ENCODE results near the gene EMSY. TPM values are rescaled to one million over a fixed set of nuclear protein-coding genes. Genes with fewer than 3 reads are reported as not detected.

Gene EMSY
- total and polyA plus RNA-seq, 2 of the 8 experiments (the other 6 are each of a cell fraction or from before 2014, with no cell fraction given) = 29.6 to 34.6 TPM

DNA sequence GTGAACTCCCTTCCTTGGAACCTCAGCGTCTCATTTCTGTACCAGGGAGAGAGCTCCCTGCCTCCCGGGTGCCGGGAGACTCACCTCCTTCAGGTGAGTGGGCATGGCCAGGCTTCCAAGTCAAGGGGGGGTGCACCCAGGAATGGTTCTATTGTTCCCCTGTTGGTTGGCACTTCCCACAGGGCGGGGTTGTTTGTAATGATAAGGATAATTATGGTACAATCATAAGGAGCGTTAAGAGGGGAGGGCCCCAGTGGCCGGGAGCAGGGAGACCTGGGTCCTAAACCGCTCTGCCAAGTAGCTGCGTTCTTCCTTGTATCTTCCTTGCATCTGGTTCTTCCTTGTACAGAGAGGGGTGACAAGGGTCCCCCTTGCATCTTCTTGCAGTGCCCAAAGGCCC lies 146.6 kb downstream of the EMSY start:
- no peak overlapping the region for H2AK5ac ChIP-seq (ENCODE audit: low read depth, low read length)
- no peaks in the 10 kb centered on the region; the same call in 1 of the 2 replicates for H3K23me2 ChIP-seq (ENCODE audit: low read depth, low read length)
- no peaks in the 10 kb centered on the region for H3K36me3 ChIP-seq (ENCODE audit: control insufficient read depth in 2 of 4, insufficient read depth in 4 of 4, low read length in 3 of 4)
- H3K4me2 ChIP-seq (ENCODE audit: insufficient read depth in 1 of 2, low read depth in 2 of 2, low read length in 2 of 2) = no peak overlapping the region
- FAIRE-seq (no peak), DNase-seq (ENCODE audit: low read depth in 1 of 2, low spot score in 2 of 2) (no peak)
- no peaks in the 10 kb centered on the region; a peak in 1 of 7 replicates for H3K4me1 ChIP-seq (replicated peaks in 1 of 4; ENCODE audit: control insufficient read depth in 3 of 4, insufficient read depth in 4 of 4, low read length in 3 of 4)
- no peak overlapping the region for H4K91ac ChIP-seq (replicated peaks; ENCODE audit: insufficient read length, low read length)
- H3K9ac ChIP-seq (replicated peaks in 1 of 4; ENCODE audit: extremely low read depth in 1 of 4, low read depth in 3 of 4, low read length in 3 of 4) = no peak overlapping the region
- H2BK15ac ChIP-seq (ENCODE audit: low read length) = no peak overlapping the region
- no peak overlapping the region for H3K4ac ChIP-seq (replicated peaks; ENCODE audit: insufficient read length, low read depth, low read length)
- no peak overlapping the region for H3K56ac ChIP-seq (replicated peaks; ENCODE audit: insufficient read length, low read depth, low read length)
- no peak overlapping the region for H2AFZ ChIP-seq (ENCODE audit: low read length)
- H3K23ac ChIP-seq (ENCODE audit: insufficient read length) = no peak overlapping the region
- H2BK120ac ChIP-seq (replicated peaks; ENCODE audit: low read depth, low read length) = no peak overlapping the region
- no peaks in the 10 kb centered on the region for H3K27me3 ChIP-seq (replicated peaks in 1 of 4; ENCODE audit: control insufficient read depth in 3 of 4, extremely low read depth in 1 of 4, insufficient read depth in 3 of 4, low read length in 3 of 4)
- H4K5ac ChIP-seq (ENCODE audit: insufficient read length, low read depth, low read length) = no peak overlapping the region
- ChIA-PET CTCF (ENCODE audit: partially characterized antibody) (interaction anchor here (1.3 to 1.4 kb wide), 2 partner anchors 10 to 98 kb away, joined by 3 to 4 read pairs; no protein-coding TSS in a partner anchor), POLR2A (ENCODE audit: partially characterized antibody) (no interaction called here)
- no peak overlapping the region for H2BK20ac ChIP-seq (ENCODE audit: low read length)
- H3K9me3 ChIP-seq (ENCODE audit: insufficient read depth in 2 of 2, low read depth in 1 of 2, low read length in 1 of 2) = no peaks in the 10 kb centered on the region
- TF ChIP-seq CHD2 (IDR thresholded peaks at IDR 0.05; ENCODE audit: low read length) = no peak
- no peak for TF ChIP-seq EZH2 (IDR thresholded peaks at IDR 0.05; ENCODE audit: low read depth, low read length, severe bottlenecking)
- no peak for TF ChIP-seq FOSL1 (IDR thresholded peaks at IDR 0.05; ENCODE audit: insufficient read depth, low read depth, low read length)
- TF ChIP-seq, protein P1, sequence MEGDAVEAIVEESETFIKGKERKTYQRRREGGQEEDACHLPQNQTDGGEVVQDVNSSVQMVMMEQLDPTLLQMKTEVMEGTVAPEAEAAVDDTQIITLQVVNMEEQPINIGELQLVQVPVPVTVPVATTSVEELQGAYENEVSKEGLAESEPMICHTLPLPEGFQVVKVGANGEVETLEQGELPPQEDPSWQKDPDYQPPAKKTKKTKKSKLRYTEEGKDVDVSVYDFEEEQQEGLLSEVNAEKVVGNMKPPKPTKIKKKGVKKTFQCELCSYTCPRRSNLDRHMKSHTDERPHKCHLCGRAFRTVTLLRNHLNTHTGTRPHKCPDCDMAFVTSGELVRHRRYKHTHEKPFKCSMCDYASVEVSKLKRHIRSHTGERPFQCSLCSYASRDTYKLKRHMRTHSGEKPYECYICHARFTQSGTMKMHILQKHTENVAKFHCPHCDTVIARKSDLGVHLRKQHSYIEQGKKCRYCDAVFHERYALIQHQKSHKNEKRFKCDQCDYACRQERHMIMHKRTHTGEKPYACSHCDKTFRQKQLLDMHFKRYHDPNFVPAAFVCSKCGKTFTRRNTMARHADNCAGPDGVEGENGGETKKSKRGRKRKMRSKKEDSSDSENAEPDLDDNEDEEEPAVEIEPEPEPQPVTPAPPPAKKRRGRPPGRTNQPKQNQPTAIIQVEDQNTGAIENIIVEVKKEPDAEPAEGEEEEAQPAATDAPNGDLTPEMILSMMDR (IDR thresholded peaks at IDR 0.05; ENCODE audit: control extremely low read depth in 1 of 3, insufficient read depth in 1 of 3, low read depth in 1 of 3, low read length in 3 of 3) = no peak
- no peak for TF ChIP-seq YY1 (IDR thresholded peaks at IDR 0.05; ENCODE audit: low read depth, low read length)
- no peak for TF ChIP-seq HDAC2 (IDR thresholded peaks at IDR 0.05; ENCODE audit: borderline replicate concordance in 1 of 2, low read depth in 2 of 2, low read length in 2 of 2)
- H3K27ac ChIP-seq (ENCODE audit: low read depth, low read length) = no peak overlapping the region
- H2BK12ac ChIP-seq (ENCODE audit: low read depth, low read length) = no peak overlapping the region
- H3K79me2 ChIP-seq (ENCODE audit: control insufficient read depth in 1 of 2, insufficient read depth in 2 of 2, low read length in 2 of 2) = no peaks in the 10 kb centered on the region
- H3K18ac ChIP-seq (ENCODE audit: extremely low read depth, low read length) = no peak overlapping the region
- 85% methylated on average over 7 of the region's 8 CpGs; no CpG with 5 or more reads in 1 of the 2 experiments for WGBS, 2 experiments (ENCODE audit: extremely low coverage in 1 of 2, insufficient coverage in 1 of 2, insufficient read length in 1 of 2, insufficient replicate concordance in 2 of 2, low coverage in 1 of 2, low lambda C conversion rate in 2 of 2, missing lambda C conversion rate in 1 of 2)
- no peaks in the 10 kb centered on the region for H3K79me1 ChIP-seq (ENCODE audit: low read depth, low read length)
- H4K20me1 ChIP-seq (replicated peaks in 1 of 2; ENCODE audit: control insufficient read depth in 1 of 2, insufficient read depth in 2 of 2, low read length in 2 of 2) = no peaks in the 10 kb centered on the region
- H4K8ac ChIP-seq (ENCODE audit: extremely low read depth, insufficient read depth, low read length) = no peak overlapping the region
- H3K4me3 ChIP-seq (ENCODE audit: extremely low read depth in 1 of 4, insufficient read depth in 2 of 4, low read depth in 3 of 4, low read length in 4 of 4) = no peak overlapping the region
- H3K14ac ChIP-seq (ENCODE audit: insufficient read length) = no peak overlapping the region
- no peak overlapping the region for H2BK5ac ChIP-seq (ENCODE audit: low read depth, low read length)
